OCI-LY1 (cell line): Measurements from ENCODE around the gene FBN1.

ENCODE experiments used
- EZH2 ChIP-seq: fragments of 200-600 bp; sonication (generic), shearing (Covaris generic); IDR thresholded peaks from 2 replicates; pipeline ENCODE4 v1.8.0; 2017; ENCODE audit warnings: borderline replicate concordance, mixed run types, mild to moderate bottlenecking, antibody characterized with exemption, low read length, moderate library complexity, mixed read lengths
- TF ChIP-seq, protein P1 (sequence below): fragments of 200-600 bp; sonication (generic), shearing (Covaris generic); IDR thresholded peaks from 2 replicates; pipeline ENCODE4 v1.5.1; 2017; ENCODE audit warnings: mild to moderate bottlenecking, antibody characterized with exemption, low read length, moderate library complexity, mixed read lengths

DNA sequence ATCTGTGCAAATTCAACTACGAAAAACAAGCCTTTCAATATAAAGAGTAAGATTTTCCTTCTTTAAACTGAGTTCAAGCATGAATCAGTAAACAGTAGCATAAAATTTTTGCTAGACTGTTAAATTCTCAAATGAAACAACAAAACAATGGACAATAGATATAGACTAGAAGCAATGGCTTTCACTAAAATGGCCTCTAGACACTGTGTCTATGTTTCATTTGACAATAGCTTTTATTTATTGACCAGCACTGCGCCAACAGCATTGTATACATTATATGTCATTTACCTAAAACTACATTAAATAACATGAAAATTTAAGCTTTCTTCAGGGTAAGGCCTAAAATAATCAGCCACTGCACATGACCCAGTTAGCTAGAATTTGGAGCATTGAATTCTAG is 165.8 kb downstream of the FBN1 start:
- TF ChIP-seq, protein P1, sequence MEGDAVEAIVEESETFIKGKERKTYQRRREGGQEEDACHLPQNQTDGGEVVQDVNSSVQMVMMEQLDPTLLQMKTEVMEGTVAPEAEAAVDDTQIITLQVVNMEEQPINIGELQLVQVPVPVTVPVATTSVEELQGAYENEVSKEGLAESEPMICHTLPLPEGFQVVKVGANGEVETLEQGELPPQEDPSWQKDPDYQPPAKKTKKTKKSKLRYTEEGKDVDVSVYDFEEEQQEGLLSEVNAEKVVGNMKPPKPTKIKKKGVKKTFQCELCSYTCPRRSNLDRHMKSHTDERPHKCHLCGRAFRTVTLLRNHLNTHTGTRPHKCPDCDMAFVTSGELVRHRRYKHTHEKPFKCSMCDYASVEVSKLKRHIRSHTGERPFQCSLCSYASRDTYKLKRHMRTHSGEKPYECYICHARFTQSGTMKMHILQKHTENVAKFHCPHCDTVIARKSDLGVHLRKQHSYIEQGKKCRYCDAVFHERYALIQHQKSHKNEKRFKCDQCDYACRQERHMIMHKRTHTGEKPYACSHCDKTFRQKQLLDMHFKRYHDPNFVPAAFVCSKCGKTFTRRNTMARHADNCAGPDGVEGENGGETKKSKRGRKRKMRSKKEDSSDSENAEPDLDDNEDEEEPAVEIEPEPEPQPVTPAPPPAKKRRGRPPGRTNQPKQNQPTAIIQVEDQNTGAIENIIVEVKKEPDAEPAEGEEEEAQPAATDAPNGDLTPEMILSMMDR, result no peak
- TF ChIP-seq EZH2, result no peak
